ENCODE results near the gene SLC9A3.
A peak's percentile ranks its signal among the peaks of the same experiment; 100 is the strongest.

The SLC9A3 gene

GRCh38 chr5:570886-571285 lies 46.6 kb upstream of the SLC9A3 start:
- peaks cover 3% of the 10 kb centered on the region for H3K4me1 ChIP-seq (ENCODE audit: insufficient read depth, poor library complexity, severe bottlenecking)
- no peaks in the 10 kb centered on the region for H3K36me3 ChIP-seq (ENCODE audit: low read depth)
- no peak overlapping the region for H3K27ac ChIP-seq (ENCODE audit: poor library complexity, severe bottlenecking)
- ATAC-seq (ENCODE audit: low read depth) (no peak), DNase-seq (ENCODE audit: low spot score) (no peak)
- peaks cover 61% of the 10 kb centered on the region for H3K27me3 ChIP-seq (ENCODE audit: insufficient read depth, poor library complexity, severe bottlenecking)
- H3K4me3 ChIP-seq (ENCODE audit: severe bottlenecking) = no peak overlapping the region
- H3K9me3 ChIP-seq (ENCODE audit: severe bottlenecking) = peaks cover 9% of the 10 kb centered on the region
- no peak for TF ChIP-seq CTCF (IDR thresholded peaks at IDR 0.05; ENCODE audit: poor library complexity, severe bottlenecking)

- peaks cover 5% of the 10 kb centered on the region for H3K4me1 ChIP-seq (ENCODE audit: insufficient read depth, poor library complexity, severe bottlenecking)
- H3K9me3 ChIP-seq (ENCODE audit: severe bottlenecking) = peaks cover 10% of the 10 kb centered on the region
- peaks cover 63% of the 10 kb centered on the region for H3K27me3 ChIP-seq (ENCODE audit: insufficient read depth, poor library complexity, severe bottlenecking)
- no peak overlapping the region for H3K4me3 ChIP-seq (ENCODE audit: severe bottlenecking)
- no peak for TF ChIP-seq CTCF (IDR thresholded peaks at IDR 0.05; ENCODE audit: poor library complexity, severe bottlenecking)
- no peak overlapping the region for H3K27ac ChIP-seq (ENCODE audit: poor library complexity, severe bottlenecking)
- ATAC-seq (ENCODE audit: low read depth) (no peak), DNase-seq (ENCODE audit: low spot score) (no peak)
- H3K36me3 ChIP-seq (ENCODE audit: low read depth) = no peaks in the 10 kb centered on the region
These were observed 46.2 kb upstream of the SLC9A3 start for GRCh38 chr5:570446-570845.

- DNase-seq (ENCODE audit: low spot score) (peak; percentile 53), ATAC-seq (ENCODE audit: low read depth) (no peak)
These were observed 45.7 kb upstream of the SLC9A3 start for GRCh38 chr5:569868-570361.

GRCh38 chr5:569358-569867 lies 45.2 kb upstream of the SLC9A3 start:
- ATAC-seq (ENCODE audit: low read depth) = no peak
- H3K27me3 ChIP-seq (ENCODE audit: insufficient read depth, poor library complexity, severe bottlenecking) = peaks cover 63% of the 10 kb centered on the region
- H3K27ac ChIP-seq (ENCODE audit: poor library complexity, severe bottlenecking) = no peak overlapping the region
- no peak overlapping the region for H3K4me3 ChIP-seq (ENCODE audit: severe bottlenecking)
- peaks cover 10% of the 10 kb centered on the region for H3K9me3 ChIP-seq (ENCODE audit: severe bottlenecking)
- H3K4me1 ChIP-seq (ENCODE audit: insufficient read depth, poor library complexity, severe bottlenecking) = peaks cover 5% of the 10 kb centered on the region
- no peaks in the 10 kb centered on the region for H3K36me3 ChIP-seq (ENCODE audit: low read depth)
- TF ChIP-seq CTCF (IDR thresholded peaks at IDR 0.05; ENCODE audit: poor library complexity, severe bottlenecking) = no peak
- no peak for DNase-seq (ENCODE audit: low spot score)

More at GRCh38 chr5:569868-570361, 45.7 kb upstream of the SLC9A3 start:
- Histone ChIP-seq H3K36me3 (ENCODE audit: low read depth) (no peaks in the 10 kb centered on the region), H3K9me3 (ENCODE audit: severe bottlenecking) (peaks cover 10% of the 10 kb centered on the region), H3K27me3 (ENCODE audit: insufficient read depth, poor library complexity, severe bottlenecking) (peaks cover 63% of the 10 kb centered on the region), H3K4me3 (ENCODE audit: severe bottlenecking) (no peak overlapping the region), H3K27ac (ENCODE audit: poor library complexity, severe bottlenecking) (no peak overlapping the region), H3K4me1 (ENCODE audit: insufficient read depth, poor library complexity, severe bottlenecking) (peaks cover 5% of the 10 kb centered on the region)
- TF ChIP-seq CTCF (IDR thresholded peaks at IDR 0.05; ENCODE audit: poor library complexity, severe bottlenecking) = no peak

GRCh38 chr5:568809-569208 lies 44.6 kb upstream of the SLC9A3 start:
- no peak for TF ChIP-seq CTCF (IDR thresholded peaks at IDR 0.05; ENCODE audit: poor library complexity, severe bottlenecking)
- Histone ChIP-seq H3K36me3 (ENCODE audit: low read depth) (no peaks in the 10 kb centered on the region), H3K4me1 (ENCODE audit: insufficient read depth, poor library complexity, severe bottlenecking) (peaks cover 5% of the 10 kb centered on the region), H3K9me3 (ENCODE audit: severe bottlenecking) (peaks cover 10% of the 10 kb centered on the region), H3K27me3 (ENCODE audit: insufficient read depth, poor library complexity, severe bottlenecking) (peaks cover 63% of the 10 kb centered on the region), H3K27ac (ENCODE audit: poor library complexity, severe bottlenecking) (no peak overlapping the region), H3K4me3 (ENCODE audit: severe bottlenecking) (no peak overlapping the region)
- ATAC-seq (ENCODE audit: low read depth) (no peak), DNase-seq (ENCODE audit: low spot score) (peak; percentile 68)
